DND-41 (cell line): ENCODE results near the gene SSBP1.

ENCODE experiments used
- ATAC-seq: fragments of 200-7000 bp; cut with Tn5 transposase; 3 replicates; pipeline ENCODE4 v1.9.1; 2021; ENCODE audit warnings: low read depth; ENCODE audit not compliant: insufficient read depth
- DNase-seq: peaks from one replicate; pipeline ENCODE4 v3.0.0-alpha.2; 2020
- H2AFZ ChIP-seq: 2 replicates; pipeline ENCODE4 v1.6.0; 2012; ENCODE audit warnings: low read depth, low read length
- H3K27ac ChIP-seq: 2 replicates; pipeline ENCODE4 v1.5.1; 2012; ENCODE audit warnings: low read length, inconsistent platforms
- H3K27me3 ChIP-seq: fragments of 200-600 bp; sonication (generic); 2 replicates; pipeline ENCODE4 v1.6.0; 2012; ENCODE audit warnings: low read length, mild to moderate bottlenecking, inconsistent platforms; ENCODE audit not compliant: insufficient read depth, poor library complexity
- H3K36me3 ChIP-seq: 2 replicates; pipeline ENCODE4 v1.5.1; 2012; ENCODE audit warnings: low read length, inconsistent platforms; ENCODE audit not compliant: insufficient read depth
- H3K4me1 ChIP-seq: 2 replicates; pipeline ENCODE4 v1.5.1; 2012; ENCODE audit warnings: mild to moderate bottlenecking, low read length; ENCODE audit not compliant: insufficient read depth
- H3K4me2 ChIP-seq: 2 replicates; pipeline ENCODE4 v1.6.0; 2012; ENCODE audit warnings: mild to moderate bottlenecking, moderate library complexity, low read length, inconsistent platforms; ENCODE audit not compliant: insufficient read depth
- H3K4me3 ChIP-seq, 2 experiments: fragments of 200-600 bp in 1 of 2; shearing (Covaris generic) in 1 of 2; 2 replicates each; pipeline ENCODE4 v1.5.1; 2012 to 2016; ENCODE audit warnings: inconsistent platforms in 2 of 2, low read length in 2 of 2, mild to moderate bottlenecking in 2 of 2, low read depth in 1 of 2, moderate library complexity in 1 of 2
- H3K79me2 ChIP-seq: 2 replicates; pipeline ENCODE4 v1.6.0; 2012; ENCODE audit warnings: low read length, inconsistent platforms; ENCODE audit not compliant: insufficient read depth
- H3K9ac ChIP-seq: 2 replicates; pipeline ENCODE4 v1.6.0; 2012; ENCODE audit warnings: low read depth, mild to moderate bottlenecking, inconsistent platforms, low read length, moderate library complexity
- H3K9me3 ChIP-seq: 2 replicates; pipeline ENCODE4 v1.5.1; 2012; ENCODE audit warnings: low read length, moderate library complexity, mild to moderate bottlenecking, inconsistent platforms; ENCODE audit not compliant: insufficient read depth, severe bottlenecking
- H4K20me1 ChIP-seq: 2 replicates; pipeline ENCODE4 v1.6.0; 2012; ENCODE audit warnings: low read length; ENCODE audit not compliant: insufficient read depth
- EZH2 ChIP-seq: IDR thresholded peaks from 3 replicates; pipeline ENCODE4 v1.6.1; 2012; ENCODE audit warnings: borderline replicate concordance, low read depth, mild to moderate bottlenecking, moderate library complexity, low read length, inconsistent platforms; ENCODE audit not compliant: severe bottlenecking
- TF ChIP-seq, protein P1 (sequence below): IDR thresholded peaks from 2 replicates; pipeline ENCODE4 v1.5.1; 2012; ENCODE audit warnings: borderline replicate concordance, low read length, moderate library complexity, mild to moderate bottlenecking; ENCODE audit not compliant: poor library complexity, severe bottlenecking; ENCODE audit errors: extremely low read depth

Gene SSBP1

DNA sequence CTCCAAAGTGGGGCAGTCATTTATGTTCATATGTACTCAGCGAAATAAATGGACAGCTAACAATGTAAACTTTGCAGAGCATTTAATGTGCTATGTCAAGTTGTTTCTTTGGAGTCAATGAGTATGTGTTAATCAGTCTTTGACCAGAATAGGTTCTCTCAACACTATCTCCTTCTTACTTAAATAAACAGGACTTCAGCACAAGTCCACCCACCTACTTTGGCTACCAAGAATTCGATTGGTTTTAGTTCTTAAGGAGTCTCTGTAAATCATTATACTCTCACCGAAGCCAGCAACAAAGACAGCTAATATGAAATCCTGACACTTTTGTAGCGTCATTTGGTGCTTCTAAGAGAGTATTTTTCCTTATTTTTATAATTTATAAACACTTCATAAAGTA lies 23.1 kb upstream of the SSBP1 start:
- Histone ChIP-seq H3K9me3 (no peaks in the 10 kb centered on the region), H3K27ac (no peak overlapping the region), H3K4me1 (no peaks in the 10 kb centered on the region), H3K9ac (no peak overlapping the region), H3K79me2 (no peaks in the 10 kb centered on the region), H3K4me3 (no peak overlapping the region), H3K27me3 (no peaks in the 10 kb centered on the region), H2AFZ (no peak overlapping the region), H3K36me3 (no peaks in the 10 kb centered on the region), H3K4me2 (no peak overlapping the region), H4K20me1 (no peaks in the 10 kb centered on the region)
- ATAC-seq (no peak), DNase-seq (no peak)
- TF ChIP-seq, protein P1, sequence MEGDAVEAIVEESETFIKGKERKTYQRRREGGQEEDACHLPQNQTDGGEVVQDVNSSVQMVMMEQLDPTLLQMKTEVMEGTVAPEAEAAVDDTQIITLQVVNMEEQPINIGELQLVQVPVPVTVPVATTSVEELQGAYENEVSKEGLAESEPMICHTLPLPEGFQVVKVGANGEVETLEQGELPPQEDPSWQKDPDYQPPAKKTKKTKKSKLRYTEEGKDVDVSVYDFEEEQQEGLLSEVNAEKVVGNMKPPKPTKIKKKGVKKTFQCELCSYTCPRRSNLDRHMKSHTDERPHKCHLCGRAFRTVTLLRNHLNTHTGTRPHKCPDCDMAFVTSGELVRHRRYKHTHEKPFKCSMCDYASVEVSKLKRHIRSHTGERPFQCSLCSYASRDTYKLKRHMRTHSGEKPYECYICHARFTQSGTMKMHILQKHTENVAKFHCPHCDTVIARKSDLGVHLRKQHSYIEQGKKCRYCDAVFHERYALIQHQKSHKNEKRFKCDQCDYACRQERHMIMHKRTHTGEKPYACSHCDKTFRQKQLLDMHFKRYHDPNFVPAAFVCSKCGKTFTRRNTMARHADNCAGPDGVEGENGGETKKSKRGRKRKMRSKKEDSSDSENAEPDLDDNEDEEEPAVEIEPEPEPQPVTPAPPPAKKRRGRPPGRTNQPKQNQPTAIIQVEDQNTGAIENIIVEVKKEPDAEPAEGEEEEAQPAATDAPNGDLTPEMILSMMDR: no peak
- TF ChIP-seq EZH2: no peak

- Histone ChIP-seq H3K9ac (no peak overlapping the region), H3K4me1 (no peaks in the 10 kb centered on the region), H3K4me3 (no peak overlapping the region), H3K79me2 (no peaks in the 10 kb centered on the region), H3K27me3 (no peaks in the 10 kb centered on the region), H3K27ac (no peak overlapping the region), H3K9me3 (no peaks in the 10 kb centered on the region), H3K4me2 (no peak overlapping the region), H4K20me1 (no peaks in the 10 kb centered on the region), H2AFZ (no peak overlapping the region), H3K36me3 (no peaks in the 10 kb centered on the region)
- ATAC-seq (no peak), DNase-seq (no peak)
- TF ChIP-seq, protein P1: no peak
- TF ChIP-seq EZH2: no peak
These were observed 22.1 kb upstream of the SSBP1 start for GRCh38 chr7:141715794-141716689.

DNA sequence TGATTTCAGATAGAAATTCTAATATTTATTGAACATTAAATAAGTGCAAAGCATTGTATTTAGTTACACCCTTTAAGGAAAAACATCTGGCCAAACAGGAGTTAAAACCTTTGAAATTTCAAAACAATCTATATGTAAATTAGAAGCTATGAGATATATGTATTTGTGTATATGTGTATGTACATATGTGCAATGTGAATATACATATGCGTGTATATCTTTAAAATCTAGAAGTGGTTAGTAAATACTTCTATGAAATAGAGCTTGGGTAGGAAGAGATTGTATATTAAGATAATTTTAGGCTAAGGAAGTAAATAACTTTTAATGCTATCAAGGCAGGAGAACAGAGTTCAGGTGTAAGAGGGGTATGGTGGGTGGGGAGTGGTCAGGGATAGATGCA lies 20.7 kb upstream of the SSBP1 start:
- no peaks in the 10 kb centered on the region for H3K9me3 ChIP-seq
- no peak overlapping the region for H2AFZ ChIP-seq
- no peaks in the 10 kb centered on the region for H3K27me3 ChIP-seq
- no peaks in the 10 kb centered on the region for H3K4me1 ChIP-seq
- H3K36me3 ChIP-seq: no peaks in the 10 kb centered on the region
- ATAC-seq (no peak), DNase-seq (no peak)
- H3K79me2 ChIP-seq: no peaks in the 10 kb centered on the region
- H4K20me1 ChIP-seq: no peaks in the 10 kb centered on the region
- no peak overlapping the region for H3K4me2 ChIP-seq
- no peak overlapping the region for H3K27ac ChIP-seq
- no peak for TF ChIP-seq EZH2
- TF ChIP-seq, protein P1: no peak
- no peak overlapping the region for H3K4me3 ChIP-seq
- no peak overlapping the region for H3K9ac ChIP-seq
